ENCODE data around the gene RAB37. TPM values are rescaled to one million over a fixed set of nuclear protein-coding genes. Genes with fewer than 3 reads are reported as not detected.
A peak's percentile ranks its signal among the peaks of the same experiment; 100 is the strongest.

Gene RAB37
- total and polyA plus RNA-seq, 2 of the 8 experiments (the other 6 are each of a cell fraction or from before 2014, with no cell fraction given), result 5.5 to 6.1 TPM

GRCh38 chr17:74736513-74737298 is at the start of gene RAB37 (continued):
- TF ChIP-seq, protein P1, sequence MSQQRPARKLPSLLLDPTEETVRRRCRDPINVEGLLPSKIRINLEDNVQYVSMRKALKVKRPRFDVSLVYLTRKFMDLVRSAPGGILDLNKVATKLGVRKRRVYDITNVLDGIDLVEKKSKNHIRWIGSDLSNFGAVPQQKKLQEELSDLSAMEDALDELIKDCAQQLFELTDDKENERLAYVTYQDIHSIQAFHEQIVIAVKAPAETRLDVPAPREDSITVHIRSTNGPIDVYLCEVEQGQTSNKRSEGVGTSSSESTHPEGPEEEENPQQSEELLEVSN (IDR thresholded peaks at IDR 0.05), result no peak
- TF ChIP-seq SP4 (IDR thresholded peaks at IDR 0.05; ENCODE audit: low read length) (no peak), RFX5 (IDR thresholded peaks at IDR 0.05; ENCODE audit: borderline replicate concordance, low read depth, low read length) (no peak), HDAC6 (IDR thresholded peaks at IDR 0.05; ENCODE audit: low read depth, low read length) (no peak), KDM4A (IDR thresholded peaks at IDR 0.05; ENCODE audit: low read depth, low read length, severe bottlenecking) (peak; percentile 77), SIN3A (conservative IDR thresholded peaks at IDR 0.05 in 1 of 2, IDR thresholded peaks at IDR 0.05 in 1 of 2; ENCODE audit: low read depth in 1 of 2, low read length in 2 of 2) (no peak; a peak in 1 of 4 replicates), SRF (IDR thresholded peaks at IDR 0.05; ENCODE audit: low read depth, low read length) (no peak), CREB1 (IDR thresholded peaks at IDR 0.05) (no peak), RXRA (IDR thresholded peaks at IDR 0.05; ENCODE audit: insufficient read depth, low read depth, low read length) (no peak), JUND (IDR thresholded peaks at IDR 0.05; ENCODE audit: low read length) (no peak), EZH2 (IDR thresholded peaks at IDR 0.05; ENCODE audit: low read depth, low read length, severe bottlenecking) (no peak), FOSL1 (IDR thresholded peaks at IDR 0.05; ENCODE audit: insufficient read depth, low read depth, low read length) (no peak), EGR1 (IDR thresholded peaks at IDR 0.05; ENCODE audit: borderline replicate concordance, low read depth, low read length) (no peak), TAF1 (IDR thresholded peaks at IDR 0.05; ENCODE audit: low read depth, low read length) (no peak), NANOG (IDR thresholded peaks at IDR 0.05; ENCODE audit: insufficient read depth, low read depth, low read length, poor library complexity, severe bottlenecking) (no peak), BACH1 (IDR thresholded peaks at IDR 0.05; ENCODE audit: low read length) (peak; percentile 57), MAFK (IDR thresholded peaks at IDR 0.05; ENCODE audit: low read depth, low read length) (no peak), JUN (IDR thresholded peaks at IDR 0.05; ENCODE audit: low read depth, low read length) (no peak), ASH2L (IDR thresholded peaks at IDR 0.05; ENCODE audit: low read length) (peak; percentile 57)

Data from H1 (cell line).